ENCODE data around the gene NOTCH1. TPM values are rescaled to one million over a fixed set of nuclear protein-coding genes. Genes with fewer than 3 reads are reported as not detected.

NOTCH1 gene
- total and polyA plus RNA-seq, 2 of the 13 experiments (the other 11 are each of a cell fraction or from before 2014, with no cell fraction given) = 0.09 to 0.35 TPM

- TF ChIP-seq MAFK (conservative IDR thresholded peaks at IDR 0.05 in 1 of 2, IDR thresholded peaks at IDR 0.05 in 1 of 2; ENCODE audit: low read length in 2 of 2) = no peak
- TF ChIP-seq ZNF747 (CRISPR knock-in tag; IDR thresholded peaks at IDR 0.05; ENCODE audit: borderline replicate concordance) = no peak; the same call in 1 of the 2 replicates
- no peak for TF ChIP-seq CEBPG (CRISPR knock-in tag; IDR thresholded peaks at IDR 0.05)
- TF ChIP-seq HIVEP1 (CRISPR knock-in tag; IDR thresholded peaks at IDR 0.05) = 0 out of 2 replicates have a peak, but pooled peaks have one; percentile 47
- TF ChIP-seq, protein P1, sequence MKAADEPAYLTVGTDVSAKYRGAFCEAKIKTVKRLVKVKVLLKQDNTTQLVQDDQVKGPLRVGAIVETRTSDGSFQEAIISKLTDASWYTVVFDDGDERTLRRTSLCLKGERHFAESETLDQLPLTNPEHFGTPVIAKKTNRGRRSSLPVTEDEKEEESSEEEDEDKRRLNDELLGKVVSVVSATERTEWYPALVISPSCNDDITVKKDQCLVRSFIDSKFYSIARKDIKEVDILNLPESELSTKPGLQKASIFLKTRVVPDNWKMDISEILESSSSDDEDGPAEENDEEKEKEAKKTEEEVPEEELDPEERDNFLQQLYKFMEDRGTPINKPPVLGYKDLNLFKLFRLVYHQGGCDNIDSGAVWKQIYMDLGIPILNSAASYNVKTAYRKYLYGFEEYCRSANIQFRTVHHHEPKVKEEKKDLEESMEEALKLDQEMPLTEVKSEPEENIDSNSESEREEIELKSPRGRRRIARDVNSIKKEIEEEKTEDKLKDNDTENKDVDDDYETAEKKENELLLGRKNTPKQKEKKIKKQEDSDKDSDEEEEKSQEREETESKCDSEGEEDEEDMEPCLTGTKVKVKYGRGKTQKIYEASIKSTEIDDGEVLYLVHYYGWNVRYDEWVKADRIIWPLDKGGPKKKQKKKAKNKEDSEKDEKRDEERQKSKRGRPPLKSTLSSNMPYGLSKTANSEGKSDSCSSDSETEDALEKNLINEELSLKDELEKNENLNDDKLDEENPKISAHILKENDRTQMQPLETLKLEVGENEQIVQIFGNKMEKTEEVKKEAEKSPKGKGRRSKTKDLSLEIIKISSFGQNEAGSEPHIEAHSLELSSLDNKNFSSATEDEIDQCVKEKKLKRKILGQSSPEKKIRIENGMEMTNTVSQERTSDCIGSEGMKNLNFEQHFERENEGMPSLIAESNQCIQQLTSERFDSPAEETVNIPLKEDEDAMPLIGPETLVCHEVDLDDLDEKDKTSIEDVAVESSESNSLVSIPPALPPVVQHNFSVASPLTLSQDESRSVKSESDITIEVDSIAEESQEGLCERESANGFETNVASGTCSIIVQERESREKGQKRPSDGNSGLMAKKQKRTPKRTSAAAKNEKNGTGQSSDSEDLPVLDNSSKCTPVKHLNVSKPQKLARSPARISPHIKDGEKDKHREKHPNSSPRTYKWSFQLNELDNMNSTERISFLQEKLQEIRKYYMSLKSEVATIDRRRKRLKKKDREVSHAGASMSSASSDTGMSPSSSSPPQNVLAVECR (CRISPR knock-in tag; IDR thresholded peaks at IDR 0.05; ENCODE audit: borderline replicate concordance) = no peak; the same call in 1 of the 2 replicates
- TF ChIP-seq ZNF207 (IDR thresholded peaks at IDR 0.05; ENCODE audit: borderline replicate concordance) = no peak
- TF ChIP-seq ELF1 (CRISPR knock-in tag; IDR thresholded peaks at IDR 0.05) = no peak
- TF ChIP-seq HHEX (CRISPR knock-in tag; IDR thresholded peaks at IDR 0.05) = no peak
- TF ChIP-seq, protein P2, sequence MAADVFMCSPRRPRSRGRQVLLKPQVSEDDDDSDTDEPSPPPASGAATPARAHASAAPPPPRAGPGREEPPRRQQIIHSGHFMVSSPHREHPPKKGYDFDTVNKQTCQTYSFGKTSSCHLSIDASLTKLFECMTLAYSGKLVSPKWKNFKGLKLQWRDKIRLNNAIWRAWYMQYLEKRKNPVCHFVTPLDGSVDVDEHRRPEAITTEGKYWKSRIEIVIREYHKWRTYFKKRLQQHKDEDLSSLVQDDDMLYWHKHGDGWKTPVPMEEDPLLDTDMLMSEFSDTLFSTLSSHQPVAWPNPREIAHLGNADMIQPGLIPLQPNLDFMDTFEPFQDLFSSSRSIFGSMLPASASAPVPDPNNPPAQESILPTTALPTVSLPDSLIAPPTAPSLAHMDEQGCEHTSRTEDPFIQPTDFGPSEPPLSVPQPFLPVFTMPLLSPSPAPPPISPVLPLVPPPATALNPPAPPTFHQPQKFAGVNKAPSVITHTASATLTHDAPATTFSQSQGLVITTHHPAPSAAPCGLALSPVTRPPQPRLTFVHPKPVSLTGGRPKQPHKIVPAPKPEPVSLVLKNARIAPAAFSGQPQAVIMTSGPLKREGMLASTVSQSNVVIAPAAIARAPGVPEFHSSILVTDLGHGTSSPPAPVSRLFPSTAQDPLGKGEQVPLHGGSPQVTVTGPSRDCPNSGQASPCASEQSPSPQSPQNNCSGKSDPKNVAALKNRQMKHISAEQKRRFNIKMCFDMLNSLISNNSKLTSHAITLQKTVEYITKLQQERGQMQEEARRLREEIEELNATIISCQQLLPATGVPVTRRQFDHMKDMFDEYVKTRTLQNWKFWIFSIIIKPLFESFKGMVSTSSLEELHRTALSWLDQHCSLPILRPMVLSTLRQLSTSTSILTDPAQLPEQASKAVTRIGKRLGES (CRISPR knock-in tag; IDR thresholded peaks at IDR 0.05; ENCODE audit: borderline replicate concordance) = 0 out of 2 replicates have a peak, but pooled peaks have one; percentile 59
- 0 out of 2 replicates have a peak, but pooled peaks have one; percentile 37 for TF ChIP-seq ZNF746 (CRISPR knock-in tag; IDR thresholded peaks at IDR 0.05)
- TF ChIP-seq ATF5 (CRISPR knock-in tag; IDR thresholded peaks at IDR 0.05; ENCODE audit: low read depth) = no peak
- no peak for TF ChIP-seq ZNF382 (CRISPR knock-in tag; IDR thresholded peaks at IDR 0.05; ENCODE audit: borderline replicate concordance)
- TF ChIP-seq ZNF224 (CRISPR knock-in tag; IDR thresholded peaks at IDR 0.05) = no peak
- TF ChIP-seq, protein P3, sequence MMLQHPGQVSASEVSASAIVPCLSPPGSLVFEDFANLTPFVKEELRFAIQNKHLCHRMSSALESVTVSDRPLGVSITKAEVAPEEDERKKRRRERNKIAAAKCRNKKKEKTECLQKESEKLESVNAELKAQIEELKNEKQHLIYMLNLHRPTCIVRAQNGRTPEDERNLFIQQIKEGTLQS (CRISPR knock-in tag; IDR thresholded peaks at IDR 0.05) = peak; percentile 61; the same call in 1 of the 2 replicates
- TF ChIP-seq, protein P4, sequence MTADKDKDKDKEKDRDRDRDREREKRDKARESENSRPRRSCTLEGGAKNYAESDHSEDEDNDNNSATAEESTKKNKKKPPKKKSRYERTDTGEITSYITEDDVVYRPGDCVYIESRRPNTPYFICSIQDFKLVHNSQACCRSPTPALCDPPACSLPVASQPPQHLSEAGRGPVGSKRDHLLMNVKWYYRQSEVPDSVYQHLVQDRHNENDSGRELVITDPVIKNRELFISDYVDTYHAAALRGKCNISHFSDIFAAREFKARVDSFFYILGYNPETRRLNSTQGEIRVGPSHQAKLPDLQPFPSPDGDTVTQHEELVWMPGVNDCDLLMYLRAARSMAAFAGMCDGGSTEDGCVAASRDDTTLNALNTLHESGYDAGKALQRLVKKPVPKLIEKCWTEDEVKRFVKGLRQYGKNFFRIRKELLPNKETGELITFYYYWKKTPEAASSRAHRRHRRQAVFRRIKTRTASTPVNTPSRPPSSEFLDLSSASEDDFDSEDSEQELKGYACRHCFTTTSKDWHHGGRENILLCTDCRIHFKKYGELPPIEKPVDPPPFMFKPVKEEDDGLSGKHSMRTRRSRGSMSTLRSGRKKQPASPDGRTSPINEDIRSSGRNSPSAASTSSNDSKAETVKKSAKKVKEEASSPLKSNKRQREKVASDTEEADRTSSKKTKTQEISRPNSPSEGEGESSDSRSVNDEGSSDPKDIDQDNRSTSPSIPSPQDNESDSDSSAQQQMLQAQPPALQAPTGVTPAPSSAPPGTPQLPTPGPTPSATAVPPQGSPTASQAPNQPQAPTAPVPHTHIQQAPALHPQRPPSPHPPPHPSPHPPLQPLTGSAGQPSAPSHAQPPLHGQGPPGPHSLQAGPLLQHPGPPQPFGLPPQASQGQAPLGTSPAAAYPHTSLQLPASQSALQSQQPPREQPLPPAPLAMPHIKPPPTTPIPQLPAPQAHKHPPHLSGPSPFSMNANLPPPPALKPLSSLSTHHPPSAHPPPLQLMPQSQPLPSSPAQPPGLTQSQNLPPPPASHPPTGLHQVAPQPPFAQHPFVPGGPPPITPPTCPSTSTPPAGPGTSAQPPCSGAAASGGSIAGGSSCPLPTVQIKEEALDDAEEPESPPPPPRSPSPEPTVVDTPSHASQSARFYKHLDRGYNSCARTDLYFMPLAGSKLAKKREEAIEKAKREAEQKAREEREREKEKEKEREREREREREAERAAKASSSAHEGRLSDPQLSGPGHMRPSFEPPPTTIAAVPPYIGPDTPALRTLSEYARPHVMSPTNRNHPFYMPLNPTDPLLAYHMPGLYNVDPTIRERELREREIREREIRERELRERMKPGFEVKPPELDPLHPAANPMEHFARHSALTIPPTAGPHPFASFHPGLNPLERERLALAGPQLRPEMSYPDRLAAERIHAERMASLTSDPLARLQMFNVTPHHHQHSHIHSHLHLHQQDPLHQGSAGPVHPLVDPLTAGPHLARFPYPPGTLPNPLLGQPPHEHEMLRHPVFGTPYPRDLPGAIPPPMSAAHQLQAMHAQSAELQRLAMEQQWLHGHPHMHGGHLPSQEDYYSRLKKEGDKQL (CRISPR knock-in tag; IDR thresholded peaks at IDR 0.05; ENCODE audit: low read depth) = no peak
These were observed 21.9 kb upstream of the NOTCH1 start (continued) for GRCh38 chr9:136567651-136568287.
